T1000 (cell line): Measurements from ENCODE around the gene RAD51B.

Experiments used
- DNase-seq: peaks from one replicate; lab custom pipeline; 2025; ENCODE audit warnings: mixed read lengths; lab: John Stamatoyannopoulos, UW

RAD51B gene

DNA sequence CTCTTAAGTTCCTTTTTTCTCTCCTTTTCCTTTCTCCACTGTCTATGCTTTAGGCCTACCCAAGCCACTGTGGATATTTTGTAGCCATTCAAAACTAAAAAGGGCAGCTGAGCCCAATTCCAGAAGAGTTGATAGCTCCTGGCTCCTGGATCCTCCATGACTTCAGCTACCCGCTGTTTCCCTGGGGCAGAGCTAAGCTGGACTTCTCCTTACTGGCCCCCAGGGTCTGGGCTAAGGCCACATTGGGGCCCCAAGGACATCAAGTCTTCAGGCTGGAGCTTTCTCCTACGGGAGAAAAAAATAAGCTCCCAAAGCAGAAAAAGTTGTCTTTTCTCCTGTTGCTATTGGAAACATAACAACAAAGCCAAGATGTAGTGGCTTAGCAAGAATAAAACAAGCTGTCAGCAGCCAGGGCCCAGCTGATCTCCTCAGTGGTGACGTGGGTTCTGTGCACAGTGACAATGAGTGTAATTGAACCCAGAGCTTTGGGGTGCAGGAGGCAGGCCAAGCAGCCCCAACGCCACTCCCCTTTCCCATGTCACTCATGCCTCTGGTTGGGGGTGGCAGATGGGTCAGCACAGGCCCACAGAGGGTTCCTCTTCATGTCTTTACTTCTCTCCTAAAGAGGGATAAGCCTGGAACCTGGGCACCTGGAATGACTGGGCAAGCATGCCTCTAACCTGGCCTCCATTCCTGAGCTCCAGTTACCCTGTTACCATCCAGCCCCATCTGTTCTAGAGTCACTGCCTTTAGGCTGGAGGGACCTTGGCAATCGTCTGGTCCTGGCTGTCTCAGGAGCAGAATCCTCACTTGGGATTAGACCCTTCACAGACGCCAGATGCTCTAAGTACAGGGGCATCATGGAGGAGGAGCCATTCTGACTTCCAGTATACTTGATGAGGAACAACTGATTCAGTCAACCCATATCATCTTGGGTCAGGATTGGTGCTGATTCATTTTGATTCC is 802.1 kb downstream of the RAD51B start:
- no peak for DNase-seq

DNA sequence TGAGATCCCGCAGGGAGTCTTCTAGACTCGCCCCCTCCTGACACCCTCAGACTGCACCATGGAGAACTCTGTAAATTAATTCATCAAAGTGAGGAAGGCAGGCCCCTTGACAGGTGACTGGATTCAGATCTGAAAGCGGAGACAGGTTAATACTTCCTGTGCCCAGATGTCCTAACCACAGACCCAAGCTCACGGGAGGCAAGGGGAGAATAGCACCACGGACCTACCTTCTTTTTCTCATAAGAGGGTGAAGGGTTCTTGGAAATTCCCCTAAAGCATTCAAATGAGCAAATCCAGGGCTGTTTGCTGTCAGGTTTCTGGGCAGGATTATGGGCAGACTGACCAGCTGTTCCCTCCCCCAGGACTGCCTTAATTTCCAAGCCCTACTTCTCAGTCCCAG is 803.3 kb downstream of the RAD51B start:
- DNase-seq: no peak

DNA sequence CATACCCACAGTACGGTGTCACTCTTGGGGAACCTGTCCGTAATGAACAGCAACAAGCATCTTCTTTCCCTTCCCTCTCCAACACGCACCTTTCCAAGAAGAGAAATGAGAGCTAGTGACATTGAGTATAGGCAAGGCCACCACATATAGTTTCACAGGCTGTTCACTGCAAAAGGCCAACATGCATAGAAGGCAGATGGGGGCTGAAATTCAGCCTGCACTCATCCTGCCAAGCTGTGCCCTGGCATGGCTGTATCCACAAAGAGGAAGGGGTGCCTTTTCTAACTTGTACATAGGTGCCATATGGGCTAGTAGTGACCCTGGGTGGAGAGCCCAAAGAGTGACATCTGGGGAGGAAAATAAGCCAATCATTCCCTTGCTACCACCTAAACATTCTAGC is 803.7 kb downstream of the RAD51B start:
- no peak for DNase-seq

DNA sequence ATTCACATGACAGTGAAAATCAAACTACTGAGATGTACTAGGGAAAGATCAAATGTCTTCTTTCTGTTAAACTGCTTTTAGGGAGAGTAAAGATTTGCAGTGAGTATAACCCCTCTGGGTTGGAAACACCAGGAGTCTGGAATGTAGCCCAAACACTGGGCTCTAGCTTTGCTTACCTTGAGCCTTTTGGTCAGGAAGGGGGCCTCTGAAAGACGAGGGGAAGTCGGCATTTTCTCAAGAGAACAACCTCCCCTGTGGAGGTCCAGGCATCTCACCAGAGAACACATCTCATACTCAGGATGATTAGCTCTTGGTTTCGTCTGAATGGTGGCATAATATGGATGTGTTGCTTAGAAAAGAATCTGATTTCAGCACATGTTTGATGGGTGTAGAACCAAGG is 804.2 kb downstream of the RAD51B start:
- no peak for DNase-seq

DNA sequence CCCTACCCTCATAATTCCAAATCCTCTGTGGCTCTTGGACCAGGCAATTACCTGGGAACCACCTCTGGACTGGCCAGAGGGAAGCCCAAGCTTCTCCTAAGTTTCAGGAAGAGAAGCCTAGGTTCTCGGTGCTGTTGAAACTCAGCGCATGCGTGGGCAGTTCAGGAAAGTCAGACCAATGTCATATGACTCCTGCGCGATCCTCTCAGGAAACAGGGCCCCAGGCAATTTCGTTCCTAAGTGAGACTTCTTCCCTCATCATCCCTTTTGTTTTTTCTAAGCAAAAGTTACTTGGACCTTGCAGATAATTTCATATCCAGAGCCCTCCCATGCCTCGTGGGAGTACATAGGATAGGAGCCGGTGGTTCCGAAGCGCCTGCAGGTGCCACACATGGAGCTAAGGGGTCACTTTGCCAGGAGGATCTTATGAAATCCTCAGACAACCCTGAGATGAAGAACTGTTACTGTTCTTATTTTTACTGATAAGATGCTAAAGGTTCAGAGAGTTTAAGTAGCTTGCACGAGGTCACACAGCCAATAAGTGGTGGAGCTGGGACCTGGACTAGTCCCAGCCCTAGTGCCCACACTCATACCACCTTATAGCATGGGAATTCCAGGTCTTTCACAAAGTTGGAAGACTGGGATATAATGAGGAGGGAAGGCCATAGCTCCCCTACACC is 805.1 kb downstream of the RAD51B start:
- no peak for DNase-seq

DNA sequence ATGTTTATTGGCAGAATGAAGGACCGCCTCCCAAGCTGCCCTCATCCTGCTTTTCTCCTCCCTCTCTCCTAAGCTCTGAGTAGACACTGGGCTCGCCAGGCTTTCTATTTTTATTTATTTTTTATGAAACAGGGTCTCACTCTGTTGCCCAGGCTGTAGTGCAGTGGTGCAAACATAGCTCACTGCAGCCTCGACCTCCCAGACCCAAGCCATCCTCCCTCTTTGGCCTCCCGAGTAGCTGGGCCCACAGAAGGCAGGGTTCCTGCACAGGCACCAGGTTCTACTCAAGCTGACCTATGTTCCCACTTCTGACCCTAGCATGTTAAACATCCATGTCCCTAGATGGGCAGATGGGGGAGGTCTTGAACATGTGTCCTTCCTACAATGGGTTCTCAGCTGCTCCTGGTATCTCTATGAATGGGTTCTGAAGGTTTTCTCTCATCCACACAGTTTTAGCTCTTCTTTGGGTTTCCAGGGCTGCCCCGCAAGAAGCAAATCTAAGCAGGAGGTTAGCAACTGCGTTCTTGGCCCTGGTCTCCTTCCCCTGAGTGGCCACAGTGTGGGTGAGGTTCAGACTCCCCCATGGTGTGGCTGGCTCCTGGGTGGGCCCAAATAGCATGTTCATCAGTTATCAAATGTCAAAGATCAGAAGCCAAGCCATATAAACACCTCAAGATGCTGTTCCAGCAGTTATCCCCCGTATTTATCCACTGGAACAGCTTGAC is 805.9 kb downstream of the RAD51B start:
- no peak for DNase-seq

DNA sequence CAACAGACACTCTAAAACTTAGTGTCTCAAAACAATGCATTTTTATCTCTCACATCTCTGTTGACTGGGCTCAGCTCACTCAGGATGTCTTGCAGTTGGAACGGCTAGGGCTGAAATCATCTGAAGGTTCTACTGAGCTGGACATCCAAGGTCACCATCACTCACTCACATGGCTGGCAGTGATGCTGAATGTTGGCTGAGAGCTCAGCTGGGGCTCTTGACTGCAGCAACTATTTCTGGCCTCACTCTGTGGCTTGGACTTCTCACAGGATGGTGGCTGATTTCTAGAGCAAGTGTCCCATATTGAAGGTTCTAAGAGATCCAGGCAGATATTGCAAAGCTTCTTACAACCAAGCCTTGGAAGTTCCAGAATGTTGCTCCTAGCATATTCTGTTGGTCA is 806.8 kb downstream of the RAD51B start:
- DNase-seq: no peak

DNA sequence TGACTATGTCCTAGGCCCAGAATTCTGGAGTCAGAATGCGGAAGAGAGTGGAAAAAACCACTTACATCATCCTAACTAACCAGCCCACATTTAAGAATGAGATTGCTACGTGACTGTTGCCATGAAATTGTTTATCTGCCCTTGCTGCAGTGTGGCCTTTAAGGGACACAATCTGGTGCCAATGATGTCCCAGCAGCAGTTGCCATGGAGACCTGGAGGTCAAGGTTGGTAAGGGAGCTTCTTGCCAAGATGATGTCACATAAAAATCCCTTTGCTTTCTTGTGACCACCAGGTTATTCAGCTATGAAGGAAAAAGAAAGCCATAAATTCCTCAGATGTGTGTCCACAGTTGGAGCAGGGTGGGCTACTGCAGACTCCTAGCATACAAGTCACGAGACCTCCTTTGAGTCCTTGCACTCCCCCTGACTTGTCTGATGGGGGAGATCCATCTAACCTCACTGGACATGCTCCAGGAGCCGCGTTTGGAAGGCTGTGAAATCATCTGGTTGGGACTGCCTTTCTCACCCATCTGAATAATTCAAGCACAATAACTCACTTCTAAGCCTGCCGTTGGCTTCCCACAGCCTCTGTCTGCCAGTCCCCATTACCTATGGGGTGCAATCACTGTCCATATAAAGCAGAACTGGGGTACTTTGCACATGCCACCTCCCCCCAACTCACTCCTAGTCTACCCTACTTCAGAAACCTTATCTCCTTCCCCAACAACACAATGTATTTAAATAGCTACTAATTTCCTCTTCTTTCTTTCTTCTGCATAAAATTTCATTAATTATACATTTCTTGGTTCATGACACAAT is 807.7 kb downstream of the RAD51B start:
- no peak for DNase-seq

DNA sequence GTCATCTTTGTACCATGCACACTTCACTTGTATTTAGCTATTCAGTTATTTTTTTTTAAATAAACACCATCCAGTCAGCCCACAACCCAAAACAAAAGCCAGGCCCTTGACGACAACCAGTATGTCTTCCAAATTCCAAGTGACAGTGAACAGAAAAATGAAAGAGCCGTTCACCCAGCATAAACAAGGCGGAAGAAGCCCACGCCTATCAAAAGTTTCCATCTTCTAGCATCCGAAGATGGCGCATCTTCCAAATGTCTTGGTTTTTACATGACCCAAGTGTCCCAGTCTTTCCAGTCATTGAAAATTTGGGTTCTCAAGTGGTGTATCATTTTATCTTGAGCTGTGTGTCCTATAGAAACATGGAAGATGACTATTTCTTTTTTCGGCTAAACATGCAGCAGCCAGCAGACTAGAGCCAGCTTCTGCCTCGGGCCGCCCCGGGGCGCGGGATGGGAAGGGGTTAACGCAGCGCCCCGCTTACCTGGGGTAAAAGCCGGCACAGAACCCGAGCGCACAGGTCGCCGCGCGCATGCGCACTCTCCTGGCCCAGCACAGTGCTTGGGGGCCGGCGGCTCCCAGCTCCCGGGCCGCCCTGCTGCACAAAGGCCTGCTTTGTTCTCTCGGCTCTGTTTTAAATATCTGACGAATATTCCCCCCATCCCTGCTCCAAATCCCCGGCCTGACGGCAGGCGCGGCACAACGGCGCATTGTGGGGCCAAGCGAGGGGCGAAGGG is 808.5 kb downstream of the RAD51B start:
- no peak for DNase-seq

DNA sequence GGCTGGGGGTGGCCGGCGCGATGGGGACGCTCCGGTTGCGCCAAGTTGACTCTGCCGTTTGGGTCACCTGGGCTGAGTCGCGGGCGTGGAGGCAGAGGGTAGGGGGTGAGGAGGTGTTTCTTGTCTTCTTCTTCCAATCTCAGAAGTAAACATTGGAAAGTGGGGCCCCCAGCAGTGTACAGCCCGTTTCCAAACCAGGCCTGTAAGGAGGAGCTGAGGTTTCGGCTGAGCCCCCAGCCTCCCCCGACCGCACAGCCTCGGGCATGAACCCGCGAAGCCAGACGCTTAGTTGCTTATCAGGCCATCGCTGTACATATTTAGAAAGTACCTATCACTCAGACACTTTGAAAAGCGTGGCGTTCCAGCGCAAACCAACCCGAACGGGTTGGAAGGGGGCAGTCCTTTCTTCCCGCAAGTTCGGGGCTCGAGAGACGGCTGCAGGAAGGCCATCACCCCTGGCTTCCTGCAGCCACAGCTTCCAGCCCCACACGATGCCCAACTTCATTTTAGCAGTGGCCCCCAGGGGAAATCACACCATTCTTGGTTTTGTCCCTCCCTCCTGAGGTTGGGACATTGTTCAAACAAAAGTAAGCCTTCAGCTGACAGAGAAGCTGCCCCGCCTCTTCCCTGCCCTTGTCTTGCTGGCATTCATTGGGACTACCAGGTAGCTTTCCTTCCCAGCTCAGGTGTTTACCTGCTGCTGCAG is 809.2 kb downstream of the RAD51B start:
- no peak for DNase-seq

DNA sequence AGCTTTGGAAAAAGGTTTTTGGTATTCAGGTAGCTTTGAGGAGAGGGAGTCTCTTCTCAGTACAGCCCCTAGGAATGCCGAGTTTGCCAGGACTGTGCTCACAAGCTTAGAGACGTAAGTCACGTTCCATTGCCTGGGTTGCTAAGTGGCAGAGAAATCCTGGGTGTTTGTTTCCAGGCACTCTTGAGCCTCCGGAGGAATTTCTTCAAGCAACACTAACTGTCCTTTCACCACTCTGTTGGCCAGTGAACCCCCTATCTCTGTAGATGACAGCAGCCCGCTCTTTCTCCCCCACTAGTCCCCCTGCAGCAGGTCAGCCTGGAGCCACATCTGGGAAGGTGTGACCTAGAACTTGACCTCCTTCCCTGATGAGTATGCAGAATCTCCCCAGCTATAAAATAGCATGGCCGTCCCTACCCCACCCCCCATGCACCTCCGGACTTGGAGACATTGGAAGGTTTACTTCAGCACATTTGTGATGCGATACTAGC is 810.5 kb downstream of the RAD51B start:
- DNase-seq: no peak

DNA sequence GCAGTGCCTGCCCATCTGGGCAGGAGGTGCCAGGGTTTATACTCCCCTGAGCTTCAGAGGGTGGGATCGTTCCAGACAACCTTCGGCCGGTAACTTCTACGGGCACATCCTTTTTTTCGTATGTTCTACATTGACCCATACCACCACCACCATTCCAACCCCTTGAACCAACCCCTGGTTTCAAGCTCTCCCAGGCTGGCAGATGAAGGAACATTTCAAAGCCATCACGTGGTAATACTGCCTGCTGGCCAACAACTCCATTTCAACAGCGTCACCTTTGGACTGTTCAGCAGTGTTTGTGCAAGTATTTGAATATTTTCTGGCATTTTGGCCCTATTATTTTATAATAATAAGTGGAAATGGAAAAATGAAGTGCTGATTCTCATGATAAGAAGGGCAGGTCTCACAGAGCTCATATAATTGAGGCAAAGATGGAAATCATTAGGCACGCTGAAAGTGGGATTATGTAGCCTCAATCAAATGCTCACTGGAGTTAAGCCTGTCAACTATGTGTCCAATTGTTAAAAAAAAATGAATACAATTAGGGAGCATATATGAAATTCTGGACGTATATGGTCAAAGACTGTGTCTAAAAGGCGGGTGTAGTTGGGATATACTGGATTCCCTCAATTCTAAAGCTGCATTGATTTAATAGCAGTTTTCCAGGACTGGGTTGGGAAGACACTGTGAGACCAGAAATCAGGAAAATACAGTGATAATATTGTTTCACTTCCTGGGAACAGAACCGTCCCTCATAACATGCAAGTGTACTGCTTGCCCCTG is 811.2 kb downstream of the RAD51B start:
- no peak for DNase-seq

DNA sequence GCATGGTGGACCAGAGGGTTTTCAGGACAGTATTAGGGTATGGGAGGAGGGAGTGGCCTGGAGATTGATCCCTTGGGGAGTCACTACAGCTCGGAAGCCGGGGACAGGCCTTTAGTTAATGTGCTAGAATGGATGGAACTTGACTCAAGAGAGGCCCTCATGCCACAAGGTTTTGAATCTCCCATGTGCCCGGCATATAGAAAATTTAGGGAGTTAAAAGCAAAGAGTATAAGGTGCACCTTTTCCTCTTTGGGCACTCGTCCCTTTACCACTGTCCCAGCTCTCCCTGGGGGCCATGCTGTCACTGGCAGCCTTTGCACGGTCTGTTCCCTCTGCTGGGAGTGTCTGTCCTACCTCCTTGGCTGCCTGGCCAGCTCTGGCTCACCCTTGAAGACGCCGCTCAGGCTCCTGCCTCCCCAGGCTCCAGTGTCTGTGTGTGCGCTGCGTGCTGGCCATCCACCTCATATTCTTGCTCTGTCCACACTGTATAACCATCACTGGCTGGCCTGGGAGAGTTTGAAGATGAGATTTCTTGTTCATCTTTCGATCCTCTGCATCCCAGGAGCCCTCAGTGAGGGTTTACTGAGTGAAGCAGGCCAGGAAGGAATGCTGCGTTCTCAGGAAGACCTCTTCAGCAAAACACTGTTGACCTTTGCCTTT is 811.9 kb downstream of the RAD51B start:
- no peak for DNase-seq

DNA sequence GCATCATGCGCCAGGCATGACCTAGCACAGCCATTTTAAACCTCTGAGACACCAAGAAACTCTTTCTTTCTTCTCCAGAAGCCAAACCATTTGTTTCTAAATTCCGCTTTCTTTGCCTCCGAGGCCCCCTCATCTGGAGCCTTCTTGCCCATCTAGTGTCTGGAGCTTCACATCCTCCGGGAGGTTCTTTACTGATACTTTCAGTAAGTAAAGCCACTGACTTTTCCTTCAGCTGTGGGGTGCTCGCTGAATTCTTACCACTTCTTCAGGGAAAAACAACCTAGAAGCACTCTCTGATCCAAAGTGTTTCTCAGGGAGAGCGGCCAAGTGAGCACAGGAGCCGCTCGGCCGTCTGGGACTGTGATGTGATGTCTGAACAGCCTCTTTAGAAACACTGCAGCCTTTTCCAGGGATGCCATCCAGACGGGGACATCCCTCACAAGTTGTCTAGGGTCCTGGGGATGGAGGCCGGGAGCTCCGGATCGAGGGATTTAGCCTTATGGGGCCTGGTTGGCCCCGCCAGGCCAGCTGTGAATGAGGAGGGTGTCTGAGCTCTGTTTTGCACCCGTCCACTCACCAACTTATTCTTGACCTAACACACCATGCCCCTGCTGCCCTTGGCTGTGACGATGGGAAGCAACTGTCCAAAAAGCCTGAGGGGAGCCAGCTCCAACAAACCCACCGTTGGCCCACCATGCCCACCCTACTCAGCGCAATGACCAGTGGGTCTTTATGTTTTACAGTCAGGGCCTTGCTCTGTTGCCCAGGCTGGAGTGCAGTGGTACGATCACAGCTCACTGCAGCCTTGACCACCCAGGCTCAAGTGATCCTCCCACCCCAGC is 812.7 kb downstream of the RAD51B start:
- DNase-seq: no peak

DNA sequence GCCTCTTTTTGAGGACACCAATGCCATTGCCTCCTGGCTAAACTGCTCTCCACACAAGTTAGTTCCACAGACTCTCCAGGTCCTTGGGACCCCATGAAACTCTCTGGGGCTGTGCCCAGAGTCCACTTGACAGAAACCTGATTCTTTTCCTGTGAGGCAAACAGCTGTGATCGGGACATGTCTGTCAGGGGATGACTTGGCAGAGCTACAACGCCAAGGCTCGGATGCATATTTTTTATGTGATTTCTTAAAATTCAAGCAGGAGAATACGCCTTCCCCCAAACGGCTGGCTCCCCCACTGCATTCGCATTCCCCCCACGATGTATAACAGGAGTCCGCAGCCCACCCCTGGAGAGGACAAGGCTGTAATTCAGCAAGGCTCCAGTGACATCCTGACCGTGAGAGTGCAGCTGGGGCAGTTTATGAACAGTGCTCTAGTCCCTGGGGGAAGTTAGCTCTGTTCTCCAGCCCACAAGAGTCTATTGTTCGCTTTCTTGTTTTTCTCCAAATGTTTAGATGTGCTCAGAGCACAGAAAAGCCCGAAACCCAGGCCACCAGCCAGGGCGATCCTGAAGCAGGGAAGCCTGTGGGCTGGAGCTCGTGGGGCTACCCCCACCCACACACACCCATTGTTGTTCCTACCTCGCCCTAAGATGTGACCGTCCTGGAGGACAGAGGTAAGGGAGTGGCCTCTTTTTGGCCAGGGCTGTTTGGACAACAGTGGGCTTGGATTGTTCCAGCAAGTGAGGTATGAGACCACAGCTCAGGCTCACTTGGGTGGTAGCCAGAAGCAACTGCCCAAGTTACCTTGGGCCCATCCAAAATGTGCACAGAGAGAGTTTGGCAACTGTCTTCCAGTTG is 813.8 kb downstream of the RAD51B start:
- no peak for DNase-seq

DNA sequence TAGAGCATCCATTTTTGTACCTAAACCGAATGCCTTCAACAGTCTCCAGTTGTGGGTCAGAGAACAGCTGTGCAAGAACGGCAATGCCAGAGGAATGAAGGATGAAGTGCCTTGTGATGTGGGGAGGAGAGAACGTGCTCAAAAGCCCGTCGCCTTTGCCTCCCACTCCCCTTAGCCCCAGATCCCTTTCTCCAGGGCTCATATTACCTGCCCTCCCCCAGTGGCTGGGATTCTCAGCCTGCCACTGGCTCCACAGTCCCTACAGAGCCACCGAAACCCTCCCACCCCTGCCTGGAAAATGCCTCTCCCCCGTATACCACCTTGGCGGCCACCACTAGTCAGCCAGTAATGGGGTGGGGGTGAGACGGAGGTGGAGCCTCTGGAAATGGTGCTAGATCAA is 814.8 kb downstream of the RAD51B start:
- DNase-seq: no peak
